Tibial nerve (tissue), 3 donors: ENCODE measurements around the gene SDC1.

Experiments used
- POLR2A ChIP-seq, 2 donors: fragments of 450-650 bp; IDR thresholded peaks; one replicate each; pipeline ENCODE4 v1.6.1; 2017; ENCODE audit warnings: antibody characterized with exemption in 2 of 2, mild to moderate bottlenecking in 2 of 2, moderate library complexity in 2 of 2
- TF ChIP-seq, protein P1 (sequence below), 5 experiments: fragments of 200-600 bp in 3 of 5; fragments of 450-650 bp in 2 of 5; sonication (generic) in 3 of 5; IDR thresholded peaks; one replicate each; pipeline ENCODE4 v1.5.1; 2016 to 2019; ENCODE audit warnings: antibody characterized with exemption in 5 of 5, mild to moderate bottlenecking in 3 of 5, moderate library complexity in 2 of 5

DNA sequence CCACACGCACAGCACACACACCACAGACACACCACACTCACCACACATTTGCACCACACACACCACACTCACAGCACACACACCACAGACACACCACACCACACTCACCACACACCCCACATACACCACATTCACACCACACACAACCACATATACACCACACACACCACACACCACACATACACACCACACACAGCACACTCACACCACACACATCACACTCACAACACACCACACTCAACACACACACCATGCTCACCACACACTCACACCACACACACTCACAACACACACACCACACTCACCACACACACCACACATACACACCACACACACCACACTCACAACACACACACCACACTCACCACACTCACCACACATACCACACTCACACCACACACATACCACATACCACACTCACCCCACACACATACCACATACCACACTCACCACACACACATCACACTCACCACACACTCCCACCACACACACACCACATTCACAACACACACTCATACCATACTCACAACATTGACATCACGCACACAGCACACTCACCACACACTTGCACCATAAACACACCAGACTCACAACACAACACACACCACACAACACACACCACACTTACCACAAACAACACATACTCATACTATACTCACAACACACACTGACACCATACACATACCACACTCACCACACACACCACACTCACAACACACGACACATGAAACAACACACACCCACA, 60.0 kb downstream of the SDC1 start:
- TF ChIP-seq, protein P1, sequence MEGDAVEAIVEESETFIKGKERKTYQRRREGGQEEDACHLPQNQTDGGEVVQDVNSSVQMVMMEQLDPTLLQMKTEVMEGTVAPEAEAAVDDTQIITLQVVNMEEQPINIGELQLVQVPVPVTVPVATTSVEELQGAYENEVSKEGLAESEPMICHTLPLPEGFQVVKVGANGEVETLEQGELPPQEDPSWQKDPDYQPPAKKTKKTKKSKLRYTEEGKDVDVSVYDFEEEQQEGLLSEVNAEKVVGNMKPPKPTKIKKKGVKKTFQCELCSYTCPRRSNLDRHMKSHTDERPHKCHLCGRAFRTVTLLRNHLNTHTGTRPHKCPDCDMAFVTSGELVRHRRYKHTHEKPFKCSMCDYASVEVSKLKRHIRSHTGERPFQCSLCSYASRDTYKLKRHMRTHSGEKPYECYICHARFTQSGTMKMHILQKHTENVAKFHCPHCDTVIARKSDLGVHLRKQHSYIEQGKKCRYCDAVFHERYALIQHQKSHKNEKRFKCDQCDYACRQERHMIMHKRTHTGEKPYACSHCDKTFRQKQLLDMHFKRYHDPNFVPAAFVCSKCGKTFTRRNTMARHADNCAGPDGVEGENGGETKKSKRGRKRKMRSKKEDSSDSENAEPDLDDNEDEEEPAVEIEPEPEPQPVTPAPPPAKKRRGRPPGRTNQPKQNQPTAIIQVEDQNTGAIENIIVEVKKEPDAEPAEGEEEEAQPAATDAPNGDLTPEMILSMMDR (IDR thresholded peaks at IDR 0.05) = no peak
- TF ChIP-seq POLR2A (IDR thresholded peaks at IDR 0.05) = no peak
